Measurements from ENCODE around the gene IDS. TPM values are rescaled to one million over a fixed set of nuclear protein-coding genes. Genes with fewer than 3 reads are reported as not detected.
"Not testable (repeated sequence)": the region's sequence is repeated elsewhere in the genome, so short reads cannot be mapped to it uniquely, and the experiment has no call there.

Gene IDS
- total RNA-seq, 2 donors from 2014 or later = 23.9 to 32.5 TPM

DNA sequence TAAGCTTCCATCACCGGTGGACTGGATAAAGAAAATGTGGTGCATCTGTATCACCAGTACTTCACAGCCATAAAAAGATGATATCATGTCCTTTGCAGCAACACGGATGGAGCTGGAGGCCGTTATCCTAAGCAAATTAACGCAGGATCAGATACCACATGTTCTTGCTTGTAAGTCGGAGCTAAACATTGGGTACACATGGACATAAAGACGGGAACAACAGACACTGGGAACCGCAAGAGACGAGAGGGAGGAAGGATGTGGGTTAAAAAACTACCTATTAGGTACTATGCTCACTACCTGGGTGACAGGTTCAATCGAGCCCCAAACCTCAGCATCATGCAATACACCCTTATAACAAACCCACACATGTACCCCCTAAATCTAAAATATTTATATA, 16.3 kb upstream of the IDS start:
- no peaks in the 10 kb centered on the region for H3K4me1 ChIP-seq
- no peak for DNase-seq
- H3K4me3 ChIP-seq = no peak overlapping the region
- no peak overlapping the region for H3K27ac ChIP-seq
- intact Hi-C loops (cut with DNase I) = no loop called here
- H3K9me3 ChIP-seq = no peaks in the 10 kb centered on the region
- H3K27me3 ChIP-seq = no peaks in the 10 kb centered on the region
- no peaks in the 10 kb centered on the region for H3K36me3 ChIP-seq
- TF ChIP-seq CTCF (IDR thresholded peaks at IDR 0.05) = no peak
- H3K9ac ChIP-seq (ENCODE audit: low read depth in 2 of 2, low read length in 2 of 2) = no peak overlapping the region

GRCh38 chrX:149520636-149521277, 15.7 kb upstream of the IDS start:
- intact Hi-C loops (cut with DNase I); H3K36me3 ChIP-seq: not testable (repeated sequence)

GRCh38 chrX:149518236-149518635, 13.1 kb upstream of the IDS start:
- H3K9me3 ChIP-seq = no peaks in the 10 kb centered on the region
- no peak overlapping the region for H3K4me3 ChIP-seq
- TF ChIP-seq CTCF (IDR thresholded peaks at IDR 0.05) = no peak
- no peaks in the 10 kb centered on the region for H3K4me1 ChIP-seq
- H3K27me3 ChIP-seq = no peaks in the 10 kb centered on the region
- no peak overlapping the region for H3K27ac ChIP-seq
- H3K9ac ChIP-seq (ENCODE audit: low read depth in 2 of 2, low read length in 2 of 2) = no peak overlapping the region
- no peak for DNase-seq
- intact Hi-C loops (cut with DNase I) = loop anchor here (10.0 kb wide), 1 partner anchor 117 kb away; the partner anchor contains the start of gene TMEM185A
- no peaks in the 10 kb centered on the region for H3K36me3 ChIP-seq

More at GRCh38 chrX:149520636-149521277, 15.7 kb upstream of the IDS start:
- not testable (repeated sequence) for DNase-seq; H3K27ac ChIP-seq; H3K27me3 ChIP-seq; H3K4me1 ChIP-seq; H3K9ac ChIP-seq (ENCODE audit: low read depth in 2 of 2, low read length in 2 of 2); H3K4me3 ChIP-seq; H3K9me3 ChIP-seq

- Histone ChIP-seq H3K9me3 (no peaks in the 10 kb centered on the region), H3K27ac (no peak overlapping the region), H3K4me3 (no peak overlapping the region), H3K9ac (ENCODE audit: low read depth in 2 of 2, low read length in 2 of 2) (no peak overlapping the region), H3K27me3 (no peaks in the 10 kb centered on the region), H3K4me1 (no peaks in the 10 kb centered on the region), H3K36me3 (no peaks in the 10 kb centered on the region)
- no peak for DNase-seq
- intact Hi-C loops (cut with DNase I) = loop anchor here (10.0 kb wide), 1 partner anchor 117 kb away; the partner anchor contains the start of gene TMEM185A
- TF ChIP-seq CTCF (IDR thresholded peaks at IDR 0.05) = no peak
Observed at GRCh38 chrX:149517308-149517707, 12.2 kb upstream of the IDS start.

GRCh38 chrX:149516604-149517003, 11.5 kb upstream of the IDS start:
- Histone ChIP-seq H3K4me3 (no peak overlapping the region), H3K27ac (no peak overlapping the region), H3K4me1 (no peaks in the 10 kb centered on the region), H3K9me3 (no peaks in the 10 kb centered on the region), H3K9ac (ENCODE audit: low read depth in 2 of 2, low read length in 2 of 2) (no peak overlapping the region), H3K27me3 (no peaks in the 10 kb centered on the region), H3K36me3 (no peaks in the 10 kb centered on the region)
- DNase-seq = no peak
- intact Hi-C loops (cut with DNase I) = loop anchor here (10.0 kb wide), 1 partner anchor 118 kb away; the partner anchor contains the start of gene TMEM185A
- TF ChIP-seq CTCF (IDR thresholded peaks at IDR 0.05) = no peak

GRCh38 chrX:149515954-149516602, 11.0 kb upstream of the IDS start:
- TF ChIP-seq CTCF (IDR thresholded peaks at IDR 0.05) = no peak
- intact Hi-C loops (cut with DNase I) = loop anchor here (10.0 kb wide), 1 partner anchor 119 kb away; the partner anchor contains the start of gene TMEM185A

More at GRCh38 chrX:149515954-149516602, 11.0 kb upstream of the IDS start:
- Histone ChIP-seq H3K36me3 (no peaks in the 10 kb centered on the region), H3K4me1 (no peaks in the 10 kb centered on the region), H3K27me3 (no peaks in the 10 kb centered on the region), H3K4me3 (no peak overlapping the region), H3K27ac (no peak overlapping the region), H3K9ac (ENCODE audit: low read depth in 2 of 2, low read length in 2 of 2) (no peak overlapping the region), H3K9me3 (no peaks in the 10 kb centered on the region)
- no peak for DNase-seq

Measured in colonic mucosa (tissue), 4 donors.